NCI-H1417 treated with DMSO at 0.1 percent for 48 hours (cell line): ENCODE results near the gene KCNQ1.

Source experiments
- DNase-seq: peaks from one replicate; lab custom pipeline; 2025; lab: John Stamatoyannopoulos, UW

The KCNQ1 gene

DNA sequence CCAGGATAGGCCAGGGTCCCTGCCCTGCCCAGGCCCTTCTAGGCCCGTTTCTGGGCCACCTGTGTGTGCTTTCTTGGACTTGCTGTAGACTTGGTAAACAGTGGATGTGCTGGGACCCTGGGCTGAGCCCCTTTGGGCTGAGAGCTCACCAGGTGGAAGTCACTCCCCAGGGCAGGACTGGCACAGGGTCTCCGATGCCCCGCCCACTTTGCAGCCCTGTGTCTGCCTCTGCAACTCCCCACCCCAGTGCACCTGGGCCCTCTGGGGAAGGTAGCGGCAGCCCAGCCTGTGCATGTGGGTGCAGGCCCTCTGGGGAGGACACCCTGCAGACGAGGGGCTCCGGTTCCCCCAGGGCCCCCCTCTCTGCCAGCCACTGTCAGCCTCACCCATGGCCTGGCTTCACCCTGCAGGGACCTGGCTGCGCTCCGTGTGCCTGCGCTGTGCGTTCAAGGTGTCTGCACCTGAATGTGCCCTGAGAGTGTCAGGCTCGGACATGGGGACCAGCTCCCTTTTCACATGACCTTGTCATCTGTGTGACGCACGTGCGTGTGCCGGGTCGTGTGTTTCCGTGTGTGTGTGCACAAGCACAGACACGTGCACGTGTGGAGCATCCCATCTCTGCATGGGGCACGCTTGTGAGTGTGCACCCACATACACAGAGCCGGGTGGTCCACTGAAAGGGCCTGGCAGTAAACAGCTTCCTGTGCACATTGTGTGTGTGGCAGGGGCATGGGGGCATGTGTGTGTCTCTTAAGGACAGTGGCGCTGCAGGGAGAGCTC lies 136.5 kb downstream of the KCNQ1 start:
- DNase-seq, result no peak

DNA sequence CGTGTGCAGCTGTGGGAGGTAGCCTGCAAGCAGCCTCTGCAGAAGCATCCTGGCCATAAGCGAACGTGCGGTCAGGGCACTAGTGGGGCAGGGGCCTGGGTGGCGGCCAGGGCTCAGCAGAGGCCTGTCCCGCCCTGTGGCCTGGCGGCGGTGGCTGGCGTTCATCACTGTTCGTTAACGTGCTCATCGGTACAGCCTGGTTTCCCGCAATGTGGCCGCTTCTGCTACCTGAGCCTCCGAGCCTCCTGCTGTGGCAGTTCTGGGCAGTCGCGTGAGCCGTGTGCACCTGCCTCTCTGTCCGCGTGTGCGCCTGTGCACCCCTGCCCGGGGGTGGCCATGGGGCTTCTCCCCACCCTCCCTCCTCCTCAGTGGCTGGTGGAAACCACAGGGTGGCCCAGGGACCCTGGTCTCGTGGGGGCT lies 137.1 kb downstream of the KCNQ1 start:
- DNase-seq, result no peak

DNA sequence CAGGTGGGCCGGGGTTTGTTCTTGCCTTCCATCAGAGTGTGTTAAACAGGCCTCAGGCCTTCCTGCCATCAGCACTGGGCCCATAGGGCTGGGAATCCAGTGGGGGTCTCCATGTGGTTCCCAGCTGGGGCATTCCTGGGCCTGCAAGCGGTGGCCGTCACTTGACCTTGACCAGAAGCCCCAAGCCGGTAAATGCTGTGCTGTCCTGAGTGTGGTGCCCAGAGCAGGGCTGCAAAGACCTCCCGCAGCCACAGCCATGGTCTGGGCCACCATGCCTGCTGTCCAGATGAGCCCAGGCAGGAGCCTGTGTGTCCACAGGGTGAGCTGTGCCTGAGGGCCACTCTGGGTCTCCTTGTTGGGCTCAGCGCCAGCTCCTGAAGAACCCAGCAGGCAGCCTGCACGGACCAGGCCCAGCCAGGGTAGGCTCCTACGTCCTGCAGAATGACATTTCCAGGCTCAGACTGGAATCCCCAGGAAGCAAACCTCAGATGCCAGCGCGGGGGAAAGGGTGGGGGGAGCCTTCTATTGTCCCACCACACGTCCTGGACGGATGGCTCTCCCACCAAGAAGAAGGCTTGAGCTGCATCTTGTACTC lies 137.6 kb downstream of the KCNQ1 start:
- DNase-seq, result no peak

DNA sequence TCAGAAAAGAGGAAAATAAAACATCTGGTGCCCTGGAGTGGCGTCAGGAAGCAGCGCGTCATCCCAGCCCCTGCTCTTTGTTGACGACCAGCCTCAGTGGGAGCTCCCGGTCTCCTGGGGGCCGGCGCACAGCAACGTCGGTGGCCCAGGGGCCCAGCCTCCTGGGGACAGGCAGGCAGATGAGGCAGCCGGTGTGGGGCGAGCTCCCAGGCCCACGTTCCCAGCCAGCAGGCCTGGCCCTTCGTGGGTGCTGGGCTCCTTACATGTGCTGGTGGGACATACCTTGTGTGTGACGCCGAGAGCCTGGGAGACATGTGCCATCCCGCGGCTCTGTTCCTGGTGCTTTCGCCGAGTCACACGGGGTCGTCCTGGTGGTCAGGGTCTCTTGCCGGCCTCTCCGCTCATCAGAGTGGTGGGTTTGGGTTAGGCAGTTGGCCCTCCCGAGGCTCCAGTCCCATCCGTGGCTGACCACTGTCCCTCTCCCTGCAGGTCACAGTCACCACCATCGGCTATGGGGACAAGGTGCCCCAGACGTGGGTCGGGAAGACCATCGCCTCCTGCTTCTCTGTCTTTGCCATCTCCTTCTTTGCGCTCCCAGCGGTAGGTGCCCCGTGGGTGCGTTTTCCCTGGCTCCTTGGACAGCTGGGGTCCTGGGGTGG lies 138.3 kb downstream of the KCNQ1 start:
- DNase-seq, result no peak

DNA sequence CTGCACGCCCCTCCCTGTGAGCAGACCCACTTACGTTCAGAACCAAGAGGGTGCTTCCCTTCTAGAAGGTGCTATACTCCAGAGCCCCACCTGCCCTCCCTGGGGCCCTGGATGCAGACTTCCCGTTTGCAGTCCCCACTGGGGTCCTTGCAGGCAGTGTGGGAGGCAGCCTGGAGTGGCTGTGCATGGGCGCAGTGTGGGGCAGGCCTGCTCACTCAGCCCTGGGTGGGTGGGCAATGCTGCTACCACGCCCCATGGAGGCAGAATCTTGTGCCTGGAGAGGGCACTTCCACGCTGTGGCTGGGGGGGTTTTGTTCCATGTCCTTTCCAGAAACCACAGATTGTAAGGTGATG lies 138.8 kb downstream of the KCNQ1 start:
- no peak for DNase-seq

DNA sequence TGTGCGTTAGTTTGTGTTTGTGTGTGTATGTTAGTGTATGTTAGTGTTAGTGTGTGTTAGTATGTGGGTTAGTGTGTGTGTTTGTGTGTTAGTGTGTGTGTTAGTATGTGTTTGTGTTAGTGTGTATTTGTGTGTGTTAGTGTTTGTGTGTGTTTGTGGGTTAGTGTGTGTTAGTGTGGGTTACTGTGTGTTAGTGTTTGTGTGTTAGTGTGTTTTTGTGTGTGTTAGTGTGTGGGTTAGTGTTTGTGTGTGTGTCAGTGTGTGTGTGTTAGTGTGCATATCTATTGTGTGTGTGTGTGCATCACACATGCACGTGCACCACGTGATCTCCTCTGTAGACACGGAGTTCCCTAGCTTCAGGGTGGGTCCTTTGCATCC lies 139.6 kb downstream of the KCNQ1 start:
- no peak for DNase-seq

DNA sequence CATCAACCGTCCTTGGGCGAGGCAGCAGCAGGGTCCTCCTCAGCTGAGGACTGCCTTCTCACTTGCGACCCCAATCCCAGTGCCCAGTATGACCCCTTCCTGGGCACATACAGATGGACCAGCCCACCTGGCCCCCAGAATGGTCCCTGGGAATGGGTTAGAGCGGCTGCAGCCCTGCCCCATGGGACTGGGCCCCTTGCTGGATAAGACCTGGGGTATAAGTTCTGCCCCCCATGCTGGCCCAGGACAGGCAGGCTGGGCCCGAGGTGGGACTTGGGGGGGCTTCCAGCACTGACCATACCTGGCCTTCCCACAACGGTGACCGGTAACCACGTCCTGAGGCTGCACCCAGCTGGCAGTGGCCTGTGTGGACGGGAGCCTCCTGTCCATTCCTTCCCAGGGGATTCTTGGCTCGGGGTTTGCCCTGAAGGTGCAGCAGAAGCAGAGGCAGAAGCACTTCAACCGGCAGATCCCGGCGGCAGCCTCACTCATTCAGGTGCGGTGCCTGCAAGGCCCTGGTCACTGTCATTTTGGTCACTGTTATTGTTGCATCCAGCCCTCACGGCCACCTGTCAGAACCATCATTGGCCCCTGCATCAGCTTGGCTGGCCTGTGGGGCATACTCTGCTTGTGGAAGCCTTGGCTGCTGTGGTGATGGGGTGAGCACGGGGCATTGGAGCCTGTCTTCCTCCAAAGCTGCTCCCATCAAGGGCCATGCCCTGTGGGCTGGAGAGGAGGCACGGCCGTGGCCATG lies 140.2 kb downstream of the KCNQ1 start:
- DNase-seq, result no peak

DNA sequence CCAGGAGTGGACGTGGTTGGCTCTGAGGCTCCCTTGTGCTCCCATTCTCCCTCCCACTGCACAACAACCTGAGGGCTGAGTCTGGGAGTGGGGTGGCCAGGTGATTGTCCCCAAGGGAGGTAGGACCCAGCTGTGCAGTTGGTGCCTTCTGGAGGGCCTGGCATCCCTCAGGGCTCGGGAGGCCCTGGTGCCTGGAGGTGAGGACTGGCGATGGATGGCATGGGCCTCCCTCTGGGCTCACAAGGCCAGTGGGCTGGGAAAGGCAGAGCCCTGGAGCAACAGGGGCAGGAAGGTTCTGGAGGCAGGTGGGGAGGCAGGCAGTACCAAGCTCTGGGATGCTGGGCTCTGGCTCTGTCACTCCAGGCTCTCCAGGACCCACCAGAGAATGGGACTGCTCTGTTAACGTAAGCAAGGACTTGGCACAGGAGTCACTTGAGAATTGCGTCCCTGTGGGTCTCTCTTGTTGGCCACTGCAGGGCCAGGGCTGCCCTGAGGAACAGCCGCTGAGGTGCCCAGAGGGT lies 140.8 kb downstream of the KCNQ1 start:
- no peak for DNase-seq

DNA sequence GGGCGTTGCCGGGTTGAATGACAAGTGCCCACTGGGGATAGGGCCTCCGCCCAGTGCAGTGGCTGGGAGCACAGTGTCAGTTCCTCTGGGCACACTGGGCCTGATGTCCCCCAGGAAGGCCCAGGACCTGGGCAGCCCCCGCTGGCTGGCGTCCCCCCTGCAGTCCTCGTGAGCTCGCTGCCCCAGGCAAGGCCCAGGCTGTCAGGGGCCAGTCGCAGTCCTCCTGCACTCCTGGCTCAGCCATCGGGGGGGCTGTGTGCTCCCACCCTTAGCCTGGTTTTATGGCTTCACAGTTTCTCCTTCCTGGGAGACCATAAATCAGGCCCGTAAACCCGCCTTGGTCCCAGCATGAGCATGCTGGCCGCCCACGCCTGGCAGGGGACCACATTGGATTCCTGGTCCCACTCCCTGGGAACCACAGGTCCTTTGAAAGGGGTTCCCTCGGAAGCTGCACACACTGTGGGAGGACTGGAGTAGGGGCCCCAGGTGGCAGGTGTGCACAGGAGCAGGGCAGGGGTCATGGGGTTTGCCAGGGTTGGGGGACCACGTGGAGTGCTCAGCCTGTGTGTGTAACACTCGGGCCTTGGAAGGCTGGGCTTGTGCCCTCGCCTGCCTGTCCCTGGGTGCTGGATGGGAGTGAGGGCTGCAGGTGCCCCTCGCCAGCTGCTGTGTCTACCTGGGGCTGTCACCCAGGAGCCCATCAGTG lies 141.4 kb downstream of the KCNQ1 start:
- no peak for DNase-seq

DNA sequence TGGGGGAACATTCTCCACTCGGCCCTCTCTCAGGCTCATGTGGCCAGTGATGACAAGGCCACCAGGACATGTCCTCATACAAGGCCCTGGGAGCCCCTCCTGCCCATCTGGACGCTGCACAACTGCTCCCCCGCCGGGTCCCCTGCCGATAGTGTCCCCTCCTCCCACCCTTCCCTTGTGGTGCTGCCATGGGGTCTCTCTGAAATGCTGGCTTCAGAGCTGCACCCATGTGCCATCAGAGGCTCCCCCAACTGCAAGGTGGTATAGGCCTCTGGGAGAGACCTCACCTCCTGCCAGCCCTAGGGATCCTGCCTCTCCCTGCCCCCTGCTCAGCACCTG lies 142.0 kb downstream of the KCNQ1 start:
- no peak for DNase-seq

DNA sequence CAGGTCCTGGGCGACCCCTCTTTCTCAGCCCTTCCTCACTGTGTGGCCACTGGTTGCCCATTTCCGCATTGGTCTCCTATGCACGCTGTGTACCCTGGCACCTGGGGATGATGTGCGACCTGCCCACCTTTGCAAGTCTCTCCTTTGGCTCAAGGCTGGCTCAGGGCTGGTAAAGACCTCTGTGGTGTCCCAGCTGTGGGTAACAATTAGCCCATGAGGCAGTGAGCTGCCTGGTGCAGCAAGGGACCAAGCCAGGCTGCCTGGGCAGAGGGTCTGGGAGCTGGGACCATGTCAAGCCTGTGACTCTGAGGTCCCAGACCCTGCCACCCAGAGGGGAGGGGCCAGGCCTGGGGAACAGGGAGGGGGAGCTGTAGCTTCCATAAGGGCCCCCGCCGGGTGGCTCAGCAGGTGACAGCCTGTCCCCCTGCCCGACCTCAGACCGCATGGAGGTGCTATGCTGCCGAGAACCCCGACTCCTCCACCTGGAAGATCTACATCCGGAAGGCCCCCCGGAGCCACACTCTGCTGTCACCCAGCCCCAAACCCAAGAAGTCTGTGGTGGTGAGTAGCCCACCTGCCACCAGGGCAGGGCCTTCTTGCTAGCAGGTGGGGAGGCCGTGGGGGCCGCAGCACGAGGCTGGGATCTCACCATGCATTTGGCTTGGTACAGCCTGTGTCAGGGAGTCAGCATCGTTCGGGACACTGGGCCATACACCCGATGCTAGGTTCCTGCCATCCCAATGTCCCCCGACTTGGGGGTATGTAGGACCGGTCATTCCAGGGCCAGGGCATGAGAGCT lies 142.5 kb downstream of the KCNQ1 start:
- no peak for DNase-seq

DNA sequence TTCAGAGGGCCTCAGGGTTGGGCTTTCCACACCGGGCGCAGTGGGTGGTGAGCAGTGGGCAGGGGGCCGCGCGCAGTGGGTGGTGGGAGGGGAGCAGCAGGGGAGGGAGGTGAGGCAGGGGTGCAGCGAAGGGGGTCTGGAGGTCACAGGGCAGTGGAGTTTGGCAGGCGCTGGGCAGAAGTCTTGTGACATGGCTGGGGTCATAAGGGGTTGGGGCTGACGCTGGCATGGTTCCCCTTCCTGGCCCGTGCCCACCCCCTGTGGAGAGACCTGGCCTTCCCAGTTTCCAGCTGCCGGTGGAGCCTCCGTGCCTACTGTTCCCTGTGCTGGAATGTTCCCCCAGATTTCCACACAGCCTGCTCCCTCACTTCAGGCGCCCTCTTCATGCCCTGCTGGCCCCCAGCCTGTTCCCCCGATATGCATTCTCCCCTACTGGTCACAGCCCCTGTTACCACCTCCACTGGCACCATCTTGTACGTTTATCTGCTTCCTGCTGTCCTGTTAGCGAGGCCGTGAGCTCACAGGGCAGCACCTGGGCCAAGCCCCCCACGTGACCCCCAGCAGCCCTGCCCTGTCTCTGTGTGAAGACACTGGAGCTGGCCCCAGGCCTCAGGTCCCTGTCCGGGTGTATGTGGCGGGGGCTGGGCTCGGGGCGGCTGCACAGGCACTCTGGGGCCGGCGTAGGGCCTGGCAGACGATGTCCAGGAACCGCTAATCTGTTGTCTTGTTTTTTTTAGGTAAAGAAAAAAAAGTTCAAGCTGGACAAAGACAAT lies 143.4 kb downstream of the KCNQ1 start:
- DNase-seq, result no peak

DNA sequence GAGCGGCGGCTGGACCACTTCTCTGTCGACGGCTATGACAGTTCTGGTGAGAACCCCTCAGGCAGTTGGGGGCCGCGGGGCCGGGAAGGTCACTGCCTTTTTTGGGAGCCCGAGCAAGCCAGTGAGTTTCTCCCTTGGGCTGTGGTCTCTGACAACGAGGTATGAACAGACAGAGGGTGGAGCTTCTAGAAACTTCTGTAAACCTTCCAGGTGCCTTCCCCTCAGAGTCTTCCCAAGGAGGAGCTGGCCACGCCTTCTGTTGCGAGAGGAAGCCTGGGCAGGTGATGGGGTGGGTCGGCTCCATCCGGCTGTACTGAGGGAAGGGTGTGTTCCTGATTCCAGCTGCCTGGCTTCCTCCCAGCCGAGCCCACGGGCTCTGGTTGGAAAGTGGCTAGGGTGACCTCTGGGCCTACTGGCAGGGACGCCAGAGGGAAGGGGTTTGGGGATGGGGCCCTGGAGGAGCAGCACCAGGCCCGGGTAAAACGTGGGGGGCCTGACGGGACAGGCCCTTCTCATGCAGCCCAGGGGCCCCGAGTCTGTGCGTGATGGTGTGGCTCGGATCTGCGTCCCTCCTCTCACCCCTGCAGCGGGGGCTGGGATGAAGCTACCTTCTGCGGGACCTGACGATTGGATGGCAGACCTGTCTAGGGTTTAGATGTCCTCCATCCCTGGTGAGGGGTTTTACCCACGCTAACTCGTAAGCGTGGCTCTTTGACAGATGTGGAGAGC lies 144.2 kb downstream of the KCNQ1 start:
- DNase-seq, result no peak

DNA sequence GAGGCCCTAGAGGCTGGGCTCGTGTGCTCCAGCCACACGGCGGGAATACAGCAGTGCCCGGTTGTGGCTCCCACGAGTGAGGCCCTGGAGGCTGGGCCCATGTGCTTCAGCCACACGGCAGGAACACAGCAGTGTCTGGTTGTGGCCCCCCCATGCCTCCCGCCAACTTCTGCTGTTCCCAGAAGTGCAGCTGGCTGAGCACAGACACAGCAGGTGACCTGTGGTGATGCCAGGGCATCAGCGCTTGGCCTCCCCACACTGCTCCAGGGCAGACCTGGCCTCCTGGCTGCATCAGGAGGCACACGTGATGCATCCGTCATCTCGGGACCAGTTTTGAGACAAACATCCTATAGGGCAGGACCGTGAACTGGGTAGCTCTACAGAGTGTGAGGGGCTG lies 144.7 kb downstream of the KCNQ1 start:
- no peak for DNase-seq

DNA sequence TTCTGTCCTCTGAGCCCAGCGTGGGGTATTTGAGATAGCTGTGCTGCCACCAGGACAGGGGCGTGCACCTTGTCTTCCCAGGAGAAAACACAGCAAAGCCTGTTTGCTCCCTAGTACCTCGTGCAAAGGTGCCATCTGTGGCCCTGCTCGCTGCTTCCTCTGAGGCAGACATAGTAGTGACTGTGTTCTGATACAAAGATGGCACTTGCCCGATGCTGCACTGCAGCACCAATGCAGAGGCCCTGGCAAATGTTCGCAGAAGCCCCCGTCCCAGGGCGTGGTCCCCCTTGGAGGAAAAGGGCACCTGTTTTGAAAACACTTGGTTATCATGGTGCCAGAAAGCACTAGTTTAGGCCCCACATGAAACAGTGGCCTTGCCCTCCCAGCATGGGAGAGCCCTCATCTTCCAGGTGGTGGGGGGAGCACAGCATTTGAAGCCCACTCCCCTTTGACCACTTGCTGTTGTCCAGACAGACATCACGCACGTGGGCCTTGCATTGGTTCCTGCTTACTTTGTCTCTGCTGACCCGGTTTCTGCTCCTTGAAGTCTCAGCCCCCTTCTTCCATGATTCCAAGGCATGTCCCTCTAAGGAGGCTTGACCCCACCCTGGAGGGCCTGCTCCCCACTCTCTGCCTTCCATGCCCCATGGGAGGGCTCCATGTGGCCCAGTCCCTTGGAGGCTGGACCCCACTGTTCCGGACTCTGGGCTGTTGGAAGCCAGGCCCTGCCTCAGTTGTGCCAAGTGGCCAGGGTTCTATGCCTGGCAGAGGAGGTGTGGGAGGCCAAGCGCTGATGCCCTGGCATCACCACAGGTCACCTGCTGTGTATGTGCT lies 145.5 kb downstream of the KCNQ1 start:
- DNase-seq, result no peak

DNA sequence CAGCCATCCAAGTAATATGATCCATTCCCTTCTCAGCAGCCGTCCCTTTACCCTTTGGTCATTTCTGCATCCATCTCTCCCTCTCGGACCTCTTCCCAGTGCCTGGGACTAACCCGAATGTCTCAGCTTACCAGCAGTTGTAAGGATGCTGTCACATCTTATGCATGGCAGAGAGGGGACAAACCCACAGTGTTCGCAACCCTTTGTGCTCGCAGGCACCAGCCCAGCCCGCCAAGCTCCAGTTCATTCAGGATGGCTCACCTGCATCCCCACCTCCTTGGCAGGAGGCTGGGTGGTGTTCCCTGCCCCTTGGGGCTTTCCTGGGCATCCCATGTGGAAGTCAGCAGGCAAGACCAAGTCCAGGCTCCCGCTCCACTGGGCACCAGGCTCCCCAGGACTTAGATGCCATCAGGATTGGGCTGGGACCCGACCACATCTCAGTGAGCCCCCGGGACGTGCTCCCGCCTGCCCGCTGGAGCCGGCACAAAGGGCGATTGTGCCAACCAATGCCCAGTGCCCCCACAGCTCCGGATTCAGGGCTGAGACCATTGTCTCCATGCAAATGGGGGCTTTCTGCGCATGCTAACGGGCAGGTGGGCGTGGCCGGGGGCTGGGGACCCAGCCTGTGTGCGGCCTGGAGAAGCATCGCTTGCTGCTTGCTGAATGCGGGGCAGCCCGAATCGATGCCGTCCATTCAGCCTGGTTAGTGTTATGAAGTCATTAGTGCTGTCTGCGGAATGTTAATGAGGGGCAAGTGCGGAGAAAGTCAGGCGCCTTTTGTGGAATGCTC lies 146.4 kb downstream of the KCNQ1 start:
- no peak for DNase-seq

DNA sequence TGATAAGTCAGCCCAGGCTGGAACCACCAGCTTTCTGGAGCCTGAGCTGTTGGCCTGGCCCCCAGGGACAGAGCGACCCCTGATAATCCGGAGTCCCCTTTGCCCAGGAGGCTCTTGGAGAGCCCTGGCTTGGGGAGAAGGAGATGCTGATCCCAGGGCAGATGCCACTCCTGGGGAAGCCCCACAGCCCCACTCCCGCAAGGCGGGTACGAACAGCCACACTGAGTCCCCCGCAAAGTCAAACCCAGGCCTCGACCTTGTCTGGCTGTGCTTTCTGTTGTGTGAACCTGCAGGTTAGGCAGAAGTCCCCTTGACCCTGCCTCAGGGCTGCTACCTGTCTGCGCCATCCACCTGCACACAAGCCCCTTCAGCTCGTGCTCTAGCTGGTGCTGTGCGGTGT lies 147.0 kb downstream of the KCNQ1 start:
- no peak for DNase-seq
